GM18505 (cell line): ENCODE measurements around the gene ATP8A2.

Source experiments
- ATAC-seq: cut with Tn5 transposase; IDR thresholded peaks from one replicate; pipeline ENCODE4 v1.9.1; 2021; ENCODE audit not compliant: unreplicated experiment
- POLR2A ChIP-seq: IDR thresholded peaks from 4 replicates; pipeline ENCODE4 v1.6.1; 2011; ENCODE audit warnings: borderline replicate concordance; ENCODE audit not compliant: insufficient read depth, insufficient read length; ENCODE audit errors: extremely low read depth

Gene ATP8A2

DNA sequence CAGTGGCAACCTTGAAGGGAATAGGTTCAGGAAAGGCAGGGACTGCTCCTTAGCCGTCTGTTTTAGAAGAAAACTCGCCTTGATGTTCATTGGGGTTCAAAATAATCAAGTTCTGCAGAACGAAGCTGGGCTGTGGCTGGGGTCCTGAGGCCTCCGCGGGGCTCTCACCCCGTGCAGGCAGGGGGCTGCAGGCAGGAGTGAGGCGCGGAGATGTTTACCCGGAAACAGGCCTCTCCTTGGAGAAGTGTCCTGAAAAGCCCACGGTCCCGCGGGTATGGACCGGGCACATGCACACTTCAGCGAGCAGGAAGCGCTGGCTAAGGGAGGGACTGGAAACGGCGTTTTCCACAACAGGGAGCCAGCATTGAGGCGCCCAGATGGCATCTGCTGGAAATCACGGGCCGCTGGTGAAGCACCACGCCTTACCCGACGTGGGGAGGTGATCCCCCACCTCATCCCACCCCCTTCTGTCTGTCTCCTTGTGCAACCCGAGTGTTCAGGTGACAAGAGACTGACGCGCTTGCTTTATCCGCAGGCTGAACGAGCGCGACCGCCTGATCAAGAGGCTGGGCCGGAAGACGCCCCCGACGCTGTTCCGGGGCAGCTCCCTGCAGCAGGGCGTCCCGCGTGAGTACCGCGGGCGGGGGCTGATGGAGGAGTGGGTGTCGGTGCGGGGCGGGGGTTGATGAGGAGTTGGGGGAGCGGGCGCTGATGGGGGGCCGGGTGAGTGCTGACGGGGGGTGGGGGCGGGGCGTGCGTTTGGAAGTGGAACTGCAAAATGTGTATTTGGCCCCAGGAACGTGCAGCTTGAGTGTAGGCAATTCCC lies 640.4 kb downstream of the ATP8A2 start:
- no peak for TF ChIP-seq POLR2A
- ATAC-seq: no peak

DNA sequence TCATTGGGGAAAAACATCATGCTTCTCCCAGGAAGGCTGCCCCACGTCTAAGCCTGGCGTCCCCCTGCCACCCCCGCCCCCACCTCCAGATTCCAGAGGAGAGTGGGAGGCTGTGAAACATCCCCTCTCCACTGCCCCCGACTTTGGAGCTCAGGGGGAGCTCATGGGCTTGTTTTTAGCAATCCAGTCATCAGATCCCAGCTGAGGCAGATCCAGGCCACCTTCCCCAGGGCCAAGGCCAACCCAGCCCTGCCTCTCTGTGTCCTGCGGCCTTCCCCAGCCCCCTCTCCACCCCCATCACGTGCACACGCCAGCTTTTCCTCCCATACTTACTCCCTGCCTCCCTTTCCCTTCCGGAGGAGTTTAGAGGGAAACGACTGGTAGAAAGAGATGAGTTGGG lies 641.2 kb downstream of the ATP8A2 start:
- no peak for ATAC-seq
- TF ChIP-seq POLR2A: no peak

DNA sequence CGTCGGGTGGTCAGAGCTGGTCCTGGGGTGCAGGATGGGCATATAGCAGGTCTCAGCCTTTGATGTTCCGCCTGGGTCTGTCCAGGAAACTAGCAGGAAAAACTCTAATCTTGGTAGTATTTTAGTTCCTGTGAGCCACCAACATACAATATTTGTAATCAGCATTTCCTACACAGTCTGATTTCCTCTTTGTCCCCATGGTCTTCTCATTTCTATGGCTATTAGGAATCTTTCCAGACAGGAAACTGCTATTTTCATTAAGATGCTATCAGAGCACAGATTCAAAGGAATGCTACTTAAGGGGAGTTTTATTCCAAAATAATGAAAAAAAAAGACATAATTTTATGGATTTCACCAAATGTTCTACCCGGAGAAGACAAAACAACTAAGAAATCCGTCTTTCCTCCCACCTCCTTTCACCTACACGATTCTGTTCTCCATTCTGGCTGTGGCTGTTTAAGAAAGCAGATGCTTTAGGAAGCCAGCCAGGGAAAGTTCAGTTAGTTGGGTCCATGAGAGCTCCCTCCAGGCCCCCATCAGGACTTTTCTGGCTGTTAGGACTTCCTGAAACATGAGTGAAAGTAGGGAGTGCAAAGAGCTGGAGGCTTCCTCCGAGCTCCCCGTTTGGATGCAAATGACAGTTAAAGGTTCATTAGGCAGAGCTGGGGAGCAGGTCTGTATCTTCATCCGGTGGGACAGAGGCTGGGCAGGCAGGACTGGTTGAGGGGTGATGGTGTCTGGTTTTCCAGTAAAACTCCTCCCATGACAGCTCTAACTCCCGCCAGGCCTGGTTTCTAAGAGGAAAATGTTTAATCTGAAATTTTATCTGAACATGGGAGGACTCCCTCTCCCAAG lies 643.7 kb downstream of the ATP8A2 start:
- no peak for TF ChIP-seq POLR2A
- ATAC-seq: no peak

DNA sequence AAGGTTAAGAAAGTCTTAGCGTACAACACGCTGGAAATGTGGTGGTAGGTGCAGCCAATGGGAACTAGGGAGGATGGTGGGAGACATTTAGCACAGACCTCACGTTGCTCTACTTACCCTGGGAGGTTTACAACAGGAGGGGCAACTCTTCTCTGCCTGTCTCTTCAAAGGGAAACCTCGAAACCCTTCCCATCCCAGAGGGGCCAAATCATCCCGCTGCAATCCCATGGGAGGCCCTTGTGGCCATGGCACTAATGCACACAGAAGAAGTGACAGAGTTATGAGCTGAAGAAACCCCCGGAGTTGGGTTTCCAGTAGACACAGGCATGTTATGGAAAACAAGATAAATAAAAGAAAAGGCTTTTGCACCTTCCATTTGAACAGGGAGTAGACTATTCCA lies 644.4 kb downstream of the ATP8A2 start:
- ATAC-seq: no peak
- no peak for TF ChIP-seq POLR2A

DNA sequence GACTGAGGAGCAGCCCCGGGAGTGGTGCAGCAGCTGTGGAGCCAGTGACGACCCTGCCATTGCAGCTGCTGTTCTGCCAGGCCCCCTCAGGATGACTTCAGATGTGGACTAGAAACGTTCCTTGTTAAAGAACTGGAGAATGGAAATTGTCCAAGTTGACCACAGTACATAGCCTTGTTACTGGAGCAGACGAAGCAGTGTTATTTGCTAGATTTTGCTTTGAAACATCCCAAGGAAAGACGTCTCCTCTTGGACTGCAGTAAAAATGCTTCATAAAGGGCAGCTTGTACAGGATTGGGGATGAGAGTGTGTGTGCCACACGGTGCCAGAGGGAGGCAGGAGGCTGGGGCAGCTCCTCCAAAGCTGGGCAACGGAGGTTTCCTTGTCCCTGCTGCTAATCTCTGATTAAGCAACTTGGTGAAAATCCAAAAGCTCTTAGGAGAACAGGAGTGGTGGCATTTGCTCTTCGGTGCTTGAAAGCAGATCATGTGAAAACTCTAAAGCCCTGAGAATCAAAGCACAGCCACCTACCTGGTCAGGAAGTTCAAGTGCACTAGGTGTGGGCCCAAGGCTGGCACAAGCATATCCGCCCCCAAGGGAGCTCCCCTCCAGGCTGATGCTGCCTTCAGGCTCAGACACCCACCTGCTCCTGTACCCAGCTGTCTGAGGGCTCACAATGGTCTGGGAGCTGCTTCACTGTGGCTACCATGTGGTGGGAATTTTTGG lies 645.6 kb downstream of the ATP8A2 start:
- ATAC-seq: no peak
- no peak for TF ChIP-seq POLR2A

DNA sequence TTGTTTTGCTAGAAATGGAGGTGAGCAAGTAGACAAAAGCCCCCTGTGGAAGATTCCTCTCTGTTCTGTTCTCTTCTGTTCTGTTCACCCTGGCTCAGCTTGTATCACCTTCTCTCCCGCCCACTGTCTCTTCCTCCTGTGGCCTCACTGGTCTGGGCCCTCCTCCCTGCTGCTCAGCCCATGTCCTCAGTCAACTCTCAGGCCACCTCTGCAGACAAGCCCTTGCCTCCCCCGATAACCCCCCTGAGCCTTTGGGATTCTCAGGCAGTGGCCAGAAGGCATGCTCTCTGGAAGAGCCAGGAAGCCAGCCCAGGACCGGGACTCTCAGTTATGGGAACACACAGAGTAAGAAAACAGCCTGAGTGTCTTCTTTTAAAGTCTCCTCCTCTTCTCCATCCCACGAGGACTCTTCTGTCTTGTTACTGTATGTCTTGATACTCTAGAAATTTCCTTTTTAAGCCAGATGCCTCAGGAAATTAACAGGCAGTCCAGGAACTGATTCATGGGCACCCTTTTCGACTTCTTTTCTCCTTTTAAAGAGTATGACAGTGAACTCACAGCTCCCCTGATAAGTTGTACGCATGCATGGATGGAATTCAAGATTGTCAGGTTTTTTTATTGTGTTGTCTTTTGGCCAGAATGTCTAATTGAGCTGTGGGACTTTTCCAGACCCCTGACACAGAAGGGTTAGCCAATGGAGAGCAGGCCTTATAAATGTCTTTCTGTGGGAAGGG lies 646.3 kb downstream of the ATP8A2 start:
- TF ChIP-seq POLR2A: no peak
- ATAC-seq: no peak

DNA sequence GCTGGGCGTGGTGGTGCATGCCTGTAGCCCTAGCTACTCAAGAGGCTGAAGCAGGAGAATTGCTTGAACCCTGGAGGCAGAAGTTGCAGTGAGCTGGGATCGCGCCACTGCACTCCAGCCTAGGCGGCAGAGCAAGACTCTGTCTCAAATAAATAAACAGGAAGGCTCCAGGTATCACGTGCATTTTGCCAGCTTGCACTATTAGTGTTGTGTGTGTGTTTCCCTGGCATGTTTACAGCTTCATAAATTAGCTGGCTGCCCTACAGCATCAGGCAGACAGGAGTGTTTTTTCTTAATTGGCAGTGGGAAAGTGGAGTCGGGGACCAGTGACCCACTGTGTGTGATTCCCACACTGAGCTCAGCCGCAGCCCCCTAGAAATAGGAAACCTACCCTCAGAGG lies 647.5 kb downstream of the ATP8A2 start:
- ATAC-seq: no peak
- TF ChIP-seq POLR2A: no peak

DNA sequence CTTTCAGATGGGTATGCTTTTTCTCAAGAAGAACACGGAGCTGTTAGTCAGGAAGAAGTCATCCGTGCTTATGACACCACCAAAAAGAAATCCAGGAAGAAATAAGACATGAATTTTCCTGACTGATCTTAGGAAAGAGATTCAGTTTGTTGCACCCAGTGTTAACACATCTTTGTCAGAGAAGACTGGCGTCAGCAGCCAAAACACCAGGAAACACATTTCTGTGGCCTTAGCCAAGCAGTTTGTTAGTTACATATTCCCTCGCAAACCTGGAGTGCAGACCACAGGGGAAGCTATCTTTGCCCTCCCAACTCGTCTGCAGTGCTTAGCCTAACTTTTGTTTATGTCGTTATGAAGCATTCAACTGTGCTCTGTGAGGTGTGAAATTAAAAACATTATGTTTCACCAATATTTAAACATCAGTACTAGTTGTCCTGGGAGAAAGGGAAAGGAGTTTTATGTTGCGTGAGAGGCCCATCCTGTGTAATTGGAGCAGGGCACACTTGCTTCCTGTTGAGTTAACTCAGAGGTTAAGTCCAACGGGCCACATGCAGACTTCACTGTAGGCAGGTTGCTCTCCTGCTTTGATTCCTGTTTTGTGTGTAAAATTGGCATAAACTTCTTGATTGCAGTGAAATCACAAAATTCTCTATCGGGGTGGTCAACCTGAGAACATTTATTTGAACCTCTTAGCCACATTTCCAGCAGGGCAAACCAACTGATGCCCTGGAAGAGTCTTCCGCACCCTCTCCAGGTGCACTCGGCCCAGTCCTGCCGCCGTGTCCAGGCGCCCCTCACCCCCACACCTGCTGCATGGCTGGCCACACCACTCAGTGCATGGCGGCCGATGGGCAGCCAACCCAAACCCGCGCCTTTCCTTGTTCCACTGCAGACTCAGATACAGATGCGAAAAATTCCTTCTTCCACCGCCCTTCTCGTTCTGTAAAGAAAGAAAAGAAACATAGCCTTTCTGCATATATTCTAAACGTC lies 648.4 kb downstream of the ATP8A2 start:
- no peak for TF ChIP-seq POLR2A
- ATAC-seq: no peak

DNA sequence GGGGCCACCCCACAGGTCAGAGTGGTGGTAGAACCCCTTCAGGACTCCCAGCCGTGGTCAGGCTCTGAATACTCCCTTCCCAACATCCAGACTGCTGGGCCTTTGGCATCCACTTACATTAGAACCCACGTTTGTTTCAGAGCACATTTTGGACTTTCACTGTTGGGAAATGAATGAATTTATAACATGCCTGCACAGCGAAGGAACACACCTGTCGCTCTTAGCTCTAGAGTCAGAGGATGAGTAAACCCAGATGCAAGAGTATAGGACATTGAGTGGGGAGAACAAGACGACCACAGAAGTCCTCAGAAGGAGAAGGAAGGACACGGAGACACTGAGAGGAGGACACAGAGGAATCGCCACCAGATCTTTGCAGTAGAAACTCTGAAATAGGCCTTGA lies 649.1 kb downstream of the ATP8A2 start:
- TF ChIP-seq POLR2A: no peak
- ATAC-seq: no peak

DNA sequence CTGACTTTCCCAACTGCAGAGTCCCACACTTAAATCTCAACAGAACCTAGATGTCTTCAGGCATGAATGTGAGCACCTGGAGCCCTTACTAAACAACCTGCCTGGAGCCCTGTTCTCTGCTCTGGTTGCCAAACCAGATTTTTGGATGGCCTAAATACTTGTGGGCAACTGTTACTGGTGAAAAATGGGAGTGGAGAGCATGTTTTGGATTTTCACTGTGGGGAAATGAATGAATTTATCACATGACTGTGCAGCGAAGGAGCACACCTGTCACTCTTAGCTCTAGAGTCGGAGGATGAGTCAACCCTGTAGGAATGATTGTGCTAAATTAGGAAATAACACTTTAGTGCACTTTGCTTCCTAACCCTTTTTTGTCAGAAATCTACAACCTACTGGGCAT lies 649.7 kb downstream of the ATP8A2 start:
- no peak for TF ChIP-seq POLR2A
- no peak for ATAC-seq

DNA sequence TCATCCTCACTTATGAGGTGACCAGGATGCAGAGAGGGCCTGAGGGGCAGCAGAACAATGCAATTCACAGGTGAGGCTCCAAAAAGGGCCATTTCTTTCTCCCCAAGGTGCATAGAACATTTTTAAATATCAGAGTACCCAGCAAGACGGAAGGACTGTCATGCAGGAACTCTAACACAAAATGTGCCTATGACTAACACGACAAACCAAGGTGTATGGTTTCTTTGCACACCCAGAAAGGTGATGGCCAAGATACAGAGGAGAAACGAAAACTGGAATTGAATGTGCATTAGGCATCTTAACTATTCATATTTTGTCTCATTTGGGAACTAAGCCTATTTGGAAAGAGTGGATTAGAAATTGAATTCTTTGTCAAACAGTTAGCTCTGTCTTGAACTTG lies 650.2 kb downstream of the ATP8A2 start:
- no peak for ATAC-seq
- TF ChIP-seq POLR2A: no peak
